DMS114 treated with DMSO at 0.1 percent for 48 hours (cell line): ENCODE data around the gene ITGB6.

ENCODE experiments used
- DNase-seq: peaks from one replicate; lab custom pipeline; 2025; ENCODE audit not compliant: unreplicated experiment; lab: John Stamatoyannopoulos, UW

Gene ITGB6

DNA sequence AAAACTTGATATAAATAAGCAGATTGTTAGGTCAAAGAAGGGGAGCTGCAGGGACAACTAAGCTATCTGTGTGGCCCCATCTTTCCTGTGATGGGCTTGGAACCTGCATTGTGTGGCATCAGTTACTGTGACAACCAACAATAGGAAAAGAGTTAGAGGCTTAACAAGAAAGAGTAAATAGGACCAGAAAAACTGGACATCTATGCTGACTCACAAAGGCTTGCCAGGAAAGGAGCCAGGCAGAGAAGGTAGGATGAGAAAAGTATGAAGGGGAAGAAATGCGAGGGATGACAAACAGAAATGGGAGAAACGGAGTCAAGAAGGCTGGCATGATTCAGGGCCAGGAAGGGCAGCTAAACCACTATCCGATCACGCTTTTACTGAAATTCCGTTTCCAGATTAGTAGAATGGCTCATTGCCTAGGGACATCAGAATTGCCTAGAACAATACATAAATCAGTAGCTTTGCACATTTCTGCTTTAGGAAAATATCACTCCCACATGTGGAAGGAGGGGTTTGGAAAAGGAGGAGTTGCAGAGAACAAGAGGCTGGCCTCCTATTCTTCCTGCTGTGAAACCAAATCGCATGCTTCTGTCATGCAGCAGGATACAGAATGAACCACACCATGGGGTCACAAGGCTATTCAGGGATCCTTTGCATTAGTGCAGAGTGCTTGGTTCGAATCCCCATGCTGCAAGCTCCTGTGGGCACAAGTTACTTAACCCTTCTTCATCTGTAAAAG, 144.9 kb downstream of the ITGB6 start:
- DNase-seq, result no peak

DNA sequence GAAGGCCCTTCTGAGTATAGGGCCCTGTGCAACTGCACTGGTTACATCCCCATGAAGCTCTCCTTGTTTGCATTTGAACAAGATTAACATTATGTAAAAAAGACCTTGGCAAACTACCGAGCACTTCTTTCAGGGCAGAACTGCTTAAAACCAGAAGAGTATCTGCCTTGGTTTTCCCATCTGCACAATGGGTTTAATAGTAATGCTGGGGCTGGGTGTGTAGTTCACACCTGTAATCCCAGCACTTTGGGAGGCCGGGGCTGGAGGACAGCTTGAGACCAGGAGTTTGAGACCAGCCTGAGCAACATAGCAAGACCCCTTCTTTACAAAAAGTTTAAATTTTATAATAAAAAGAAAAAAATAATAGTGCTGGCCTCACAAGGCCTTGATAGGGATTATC, 146.1 kb downstream of the ITGB6 start:
- no peak for DNase-seq

DNA sequence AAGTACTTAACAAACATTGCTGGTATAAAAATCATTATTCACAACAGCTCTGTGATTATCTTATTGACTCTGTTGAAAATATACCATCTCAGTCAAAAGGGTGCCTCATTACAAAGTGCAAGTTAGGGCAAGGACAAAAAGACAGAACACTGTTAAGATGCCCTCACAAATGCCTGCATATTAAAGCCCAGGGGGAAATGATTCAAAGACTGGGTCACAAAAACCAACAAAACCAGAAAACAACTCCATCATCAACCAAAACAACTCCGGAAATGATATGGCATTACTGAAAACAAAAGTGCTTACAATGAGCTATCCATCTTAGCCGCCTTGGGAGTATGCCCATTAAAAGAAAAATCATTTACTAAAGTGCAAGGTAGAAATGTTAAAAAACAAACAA, 147.5 kb downstream of the ITGB6 start:
- no peak for DNase-seq

DNA sequence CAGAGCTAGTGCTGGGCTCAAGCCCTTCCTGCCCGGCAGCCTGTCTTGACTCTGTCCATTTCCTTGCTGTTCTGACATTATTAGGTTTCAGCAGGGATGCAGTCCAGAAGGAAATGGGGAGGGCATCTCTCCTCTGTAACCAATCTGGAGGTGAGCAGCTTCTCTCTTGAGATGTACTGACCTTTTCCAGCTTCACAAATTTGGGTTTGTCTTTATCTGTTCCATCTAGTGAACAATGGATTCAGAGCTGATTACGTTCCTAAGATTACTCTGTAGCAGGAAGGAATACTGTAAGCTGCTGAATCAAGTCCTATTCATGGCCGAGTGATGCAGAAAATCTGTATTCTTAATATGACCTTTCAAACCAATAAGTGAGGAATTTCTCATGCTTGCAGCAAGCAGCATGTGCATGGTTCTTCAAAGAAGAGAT, 148.7 kb downstream of the ITGB6 start:
- no peak for DNase-seq

DNA sequence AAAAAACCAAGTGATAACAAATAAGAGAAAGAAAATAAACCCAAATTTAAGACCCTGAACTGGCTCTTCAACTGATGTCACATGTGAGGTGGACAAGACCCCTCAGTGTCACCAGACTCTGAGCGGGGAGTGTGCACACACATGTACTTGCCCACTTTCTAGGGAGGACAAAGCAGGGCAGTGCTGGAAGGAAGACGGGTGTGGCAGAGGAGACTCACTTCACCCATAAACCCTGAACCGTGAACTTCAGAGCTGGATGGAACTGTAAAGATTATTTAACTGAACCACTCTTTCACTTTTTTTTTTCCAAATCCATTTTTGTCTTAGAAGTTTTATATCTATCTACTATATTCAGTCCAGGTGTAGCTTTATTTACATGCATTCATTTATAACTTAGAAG, 149.9 kb downstream of the ITGB6 start:
- no peak for DNase-seq
